NCI-H1048 (cell line): Measurements from ENCODE around the gene MT1H.
"Not testable (repeated sequence)": the region's sequence is repeated elsewhere in the genome, so short reads cannot be mapped to it uniquely, and the experiment has no call there.

Source experiments
- DNase-seq: peaks from one replicate; lab custom pipeline; 2025; lab: John Stamatoyannopoulos, UW

The MT1H gene

GRCh38 chr16:56665286-56666261, 4.0 kb upstream of the MT1H start:
- not testable (repeated sequence) for DNase-seq

GRCh38 chr16:56667581-56668571, 1.7 kb upstream of the MT1H start, which contains the start of gene MT1G:
TSS of gene MT1G (minus strand) at chr16:56668065. CDS start at chr16:56667993, 72 bp downstream.
- DNase-seq = no peak

DNA sequence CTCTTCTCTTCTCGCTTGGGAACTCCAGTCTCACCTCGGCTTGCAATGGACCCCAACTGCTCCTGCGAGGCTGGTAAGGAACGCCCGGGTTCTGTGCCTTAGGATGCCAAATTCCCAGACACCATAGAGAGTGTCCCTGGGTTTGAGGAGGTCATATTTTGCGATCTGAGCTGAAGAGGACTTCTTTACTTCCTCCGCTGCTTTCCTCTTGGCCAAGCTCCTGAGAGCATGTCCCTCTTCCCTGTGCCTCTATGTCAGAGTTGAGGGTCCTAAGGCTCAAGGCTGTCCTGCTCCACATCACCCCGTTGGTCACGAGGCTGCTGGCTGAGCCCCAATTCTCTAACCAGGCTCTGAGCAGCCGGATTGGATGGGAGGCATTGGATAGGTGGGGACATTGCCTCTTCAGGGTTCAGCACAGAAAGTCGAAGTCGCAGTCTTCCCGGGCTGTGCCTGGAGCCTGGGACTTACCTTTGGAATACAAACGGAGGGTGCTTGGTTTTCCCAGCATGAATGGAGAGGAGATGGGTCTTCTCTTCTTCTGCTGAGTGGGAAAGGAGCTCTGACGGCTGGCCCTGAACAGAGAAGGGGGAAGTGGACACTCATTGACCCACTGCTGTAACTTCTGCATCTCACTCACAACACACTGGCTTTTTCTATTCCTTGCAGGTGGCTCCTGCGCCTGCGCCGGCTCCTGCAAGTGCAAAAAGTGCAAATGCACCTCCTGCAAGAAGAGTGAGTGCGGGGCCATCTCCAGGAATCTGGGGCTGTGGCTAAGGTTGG, 416 bp downstream of the MT1H start:
- DNase-seq = no peak

GRCh38 chr16:56670620-56670934, 963 bp downstream of the MT1H start:
- DNase-seq = no peak

GRCh38 chr16:56671691-56672090, 2.1 kb downstream of the MT1H start:
- DNase-seq = not testable (repeated sequence)

GRCh38 chr16:56672171-56672570, 2.6 kb downstream of the MT1H start:
- not testable (repeated sequence) for DNase-seq

DNA sequence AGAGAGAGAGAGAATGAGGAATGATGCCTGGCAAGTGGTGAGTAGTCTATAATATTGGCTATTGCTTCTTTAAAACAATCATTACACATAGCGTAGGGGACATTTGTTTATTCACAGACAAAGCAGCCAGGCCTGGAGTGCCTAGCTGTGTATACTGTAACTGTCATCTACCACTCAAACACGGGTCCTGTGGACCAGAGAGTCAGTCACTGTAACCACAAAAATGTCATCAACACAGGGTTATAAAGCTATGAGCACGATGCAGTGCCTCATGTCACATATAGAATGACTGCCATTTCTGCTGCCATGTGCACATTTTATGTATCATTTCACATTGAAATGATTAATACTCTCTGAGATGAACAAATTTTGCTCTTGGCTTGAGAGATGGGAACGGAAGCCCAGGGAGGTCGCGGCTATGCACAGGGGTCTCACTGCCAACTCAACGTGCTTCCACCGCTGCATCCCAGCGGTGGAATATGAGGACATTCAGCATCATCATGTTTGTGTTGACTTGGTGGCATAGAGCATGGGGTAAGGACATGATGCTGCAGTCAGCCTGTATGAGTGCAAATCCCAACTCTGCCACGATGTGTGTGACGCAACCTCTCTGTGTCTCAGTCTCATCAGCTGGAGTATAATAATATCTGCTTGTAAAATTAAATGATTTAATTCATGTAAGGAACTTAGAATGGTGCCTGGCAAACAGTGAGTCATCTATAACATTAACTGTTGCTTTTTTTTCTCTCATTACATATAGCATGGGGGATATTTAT, 3.3 kb downstream of the MT1H start:
- no peak for DNase-seq

GRCh38 chr16:56673921-56674320, 4.3 kb downstream of the MT1H start:
- DNase-seq = no peak

DNA sequence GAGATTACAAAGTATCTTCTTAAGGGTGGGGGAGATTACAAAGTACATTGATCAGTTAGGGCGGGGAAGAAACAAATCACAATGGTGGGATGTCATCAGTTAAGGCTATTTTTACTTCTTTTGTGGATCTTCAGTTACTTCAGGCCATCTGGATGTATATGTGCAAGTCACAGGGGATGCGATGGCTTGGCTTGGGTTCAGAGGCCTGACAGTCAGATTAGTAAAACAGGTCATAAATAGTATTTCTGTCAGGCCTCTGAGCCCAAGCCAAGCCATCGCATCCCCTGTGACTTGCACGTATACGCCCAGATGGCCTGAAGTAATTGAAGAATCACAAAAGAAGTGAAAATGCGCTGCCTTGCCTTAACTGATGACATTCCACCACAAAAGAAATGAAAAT, 5.0 kb downstream of the MT1H start:
- DNase-seq = not testable (repeated sequence)

DNA sequence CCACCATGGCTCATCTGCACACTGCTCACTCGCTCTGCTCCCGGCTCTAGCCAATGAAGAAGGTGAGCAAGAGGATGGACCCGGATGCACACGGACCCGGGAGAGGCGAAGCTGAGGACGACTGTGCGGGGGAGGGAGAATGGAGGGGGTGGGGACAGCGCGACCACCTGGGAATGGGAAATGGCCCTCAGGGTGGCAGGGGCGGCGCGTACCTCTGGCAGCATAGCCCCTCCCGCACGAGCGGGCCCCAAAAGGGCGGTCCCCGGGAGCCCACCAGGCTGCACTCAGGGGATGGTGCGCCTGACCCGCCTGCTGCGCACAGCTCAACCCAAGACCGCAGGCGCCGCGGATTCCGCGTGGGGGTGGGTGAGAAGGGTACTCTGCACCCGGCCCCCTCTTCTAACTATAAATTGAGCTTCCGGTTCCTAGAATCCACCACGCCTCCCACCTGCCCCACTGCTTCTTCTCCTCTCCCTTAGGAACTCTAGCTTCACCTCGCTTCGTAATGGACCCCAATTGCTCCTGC, 6.1 kb downstream of the MT1H start:
- no peak for DNase-seq

DNA sequence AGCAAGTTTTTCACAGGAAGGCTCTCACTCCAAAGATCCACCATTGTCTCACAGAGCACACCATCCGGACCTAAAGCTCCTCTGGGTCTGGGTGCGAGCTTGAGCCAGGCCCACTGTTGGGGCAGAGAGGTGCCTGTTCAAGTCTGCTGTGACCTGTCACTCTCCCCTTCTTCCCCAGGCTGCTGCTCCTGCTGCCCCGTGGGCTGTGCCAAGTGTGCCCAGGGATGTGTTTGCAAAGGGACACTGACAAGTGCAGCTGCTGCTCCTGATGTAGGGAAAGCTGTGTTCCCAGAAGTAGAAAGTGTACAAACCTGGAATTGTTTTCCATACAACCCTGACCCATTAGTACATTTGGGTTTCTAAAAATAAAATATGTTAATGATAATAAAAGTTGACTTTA, 7.9 kb downstream of the MT1H start:
- DNase-seq = no peak

DNA sequence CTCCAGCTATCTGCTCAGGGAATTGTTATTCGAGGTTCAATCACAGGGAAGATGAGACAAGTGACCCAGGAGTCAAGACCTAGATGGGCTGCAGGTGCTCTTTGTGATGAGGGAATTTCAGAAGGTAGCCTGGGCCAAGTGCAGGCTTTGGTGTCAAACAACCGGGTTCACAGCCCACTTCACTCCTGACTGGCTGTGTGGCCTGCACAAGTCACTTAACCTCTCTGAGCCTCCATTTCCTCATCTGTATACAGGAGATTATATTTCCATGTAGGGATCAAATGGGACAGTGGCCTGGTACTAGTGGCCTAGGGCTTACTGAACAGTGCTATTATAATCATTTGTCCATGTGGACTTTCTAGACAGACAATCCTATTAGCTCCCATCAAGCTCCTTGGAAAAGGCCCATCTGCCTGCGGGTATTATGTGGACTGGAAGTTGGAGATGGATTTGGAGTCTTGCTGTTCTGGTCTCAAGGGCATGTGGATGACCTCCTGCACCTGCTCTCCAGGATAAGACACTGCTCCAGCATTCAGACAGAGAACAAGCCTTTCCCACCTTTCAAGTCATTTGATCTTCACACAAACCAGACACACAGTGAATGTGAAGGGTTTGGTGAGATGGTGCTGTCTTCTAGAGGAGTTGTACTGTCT, 9.6 kb downstream of the MT1H start:
- DNase-seq = no peak

GRCh38 chr16:56679818-56680217, 10.2 kb downstream of the MT1H start:
- DNase-seq = no peak

GRCh38 chr16:56681939-56682702, 12.5 kb downstream of the MT1H start, which contains the start of gene MT1X:
TSS of gene MT1X (plus strand) at chr16:56682470. CDS start at chr16:56682541, 71 bp downstream.
- peak; percentile 70 for DNase-seq

- no peak for DNase-seq
Observed at GRCh38 chr16:56682703-56683397, 13.2 kb downstream of the MT1H start.

GRCh38 chr16:56683424-56684172, 14.0 kb downstream of the MT1H start:
- DNase-seq = no peak

DNA sequence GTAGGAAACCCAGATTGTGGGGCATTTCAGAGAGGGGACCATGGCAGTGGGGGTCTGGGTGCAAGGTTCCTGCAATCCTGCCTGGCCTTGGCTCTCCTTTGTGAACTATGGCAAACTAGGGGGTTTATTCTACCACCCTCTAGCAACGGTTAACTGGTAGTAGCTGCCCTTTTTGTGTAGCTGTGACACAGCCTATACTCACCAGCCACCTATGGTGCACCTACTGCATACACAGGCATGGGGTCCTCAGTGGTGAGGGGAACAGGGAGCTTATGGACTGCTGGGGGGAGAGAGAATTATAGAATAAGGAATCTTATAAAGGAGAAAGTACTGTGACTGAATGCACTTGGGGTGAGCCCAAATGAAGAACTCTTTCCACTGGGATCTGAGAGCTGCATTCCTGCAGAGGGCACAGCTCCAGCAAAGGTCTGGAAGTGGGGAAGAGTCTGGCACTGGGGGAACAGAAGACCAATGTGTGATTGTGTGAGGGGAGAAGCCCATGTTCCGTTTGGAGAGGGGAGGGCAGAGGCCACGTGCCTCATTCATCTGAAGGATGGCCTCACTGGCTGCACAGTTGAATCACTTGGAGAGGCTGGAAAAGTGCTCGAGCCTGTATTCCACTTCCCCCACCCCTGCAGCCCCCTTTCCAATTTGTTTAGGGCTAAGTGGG, 14.8 kb downstream of the MT1H start:
- no peak for DNase-seq
